NCI-H69 (cell line): Measurements from ENCODE around the gene TRMT112.

Experiments
- DNase-seq: peaks from one replicate; lab custom pipeline; 2025; lab: John Stamatoyannopoulos, UW

Gene TRMT112

DNA sequence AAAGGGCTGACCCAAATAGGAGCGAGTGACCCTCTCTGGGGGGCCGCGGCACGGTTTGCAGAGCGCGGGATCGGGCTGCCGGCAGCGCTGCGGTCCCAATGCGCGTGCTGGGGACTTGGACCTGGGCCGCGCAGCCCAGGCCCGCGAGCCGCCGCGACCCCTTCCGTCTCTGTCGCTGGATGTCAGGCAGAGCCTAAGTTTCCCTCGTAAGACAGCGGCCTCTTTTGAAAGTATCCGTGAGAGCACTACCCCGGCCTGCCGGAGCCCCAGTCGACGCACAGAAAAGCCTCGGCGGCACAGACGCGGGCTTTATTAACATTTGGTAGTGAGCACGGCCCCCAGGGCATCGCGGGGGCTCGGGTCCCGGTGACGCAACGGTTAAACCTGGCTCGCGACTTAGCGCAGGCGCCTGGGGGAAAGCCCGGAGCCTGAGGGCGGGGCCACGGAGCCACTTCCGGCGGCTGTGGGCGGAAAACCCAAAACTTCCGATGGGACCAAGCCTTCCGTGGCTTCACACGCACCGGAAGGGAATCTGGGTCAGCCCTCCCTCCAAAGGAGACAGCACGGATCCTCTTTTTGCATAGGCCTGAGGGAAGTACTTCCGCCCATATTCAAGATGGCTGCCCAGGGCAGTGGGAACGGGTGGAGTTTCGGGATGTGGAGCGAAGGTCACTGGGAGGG is 47.7 kb downstream of the TRMT112 start:
- peak; percentile 100 for DNase-seq

DNA sequence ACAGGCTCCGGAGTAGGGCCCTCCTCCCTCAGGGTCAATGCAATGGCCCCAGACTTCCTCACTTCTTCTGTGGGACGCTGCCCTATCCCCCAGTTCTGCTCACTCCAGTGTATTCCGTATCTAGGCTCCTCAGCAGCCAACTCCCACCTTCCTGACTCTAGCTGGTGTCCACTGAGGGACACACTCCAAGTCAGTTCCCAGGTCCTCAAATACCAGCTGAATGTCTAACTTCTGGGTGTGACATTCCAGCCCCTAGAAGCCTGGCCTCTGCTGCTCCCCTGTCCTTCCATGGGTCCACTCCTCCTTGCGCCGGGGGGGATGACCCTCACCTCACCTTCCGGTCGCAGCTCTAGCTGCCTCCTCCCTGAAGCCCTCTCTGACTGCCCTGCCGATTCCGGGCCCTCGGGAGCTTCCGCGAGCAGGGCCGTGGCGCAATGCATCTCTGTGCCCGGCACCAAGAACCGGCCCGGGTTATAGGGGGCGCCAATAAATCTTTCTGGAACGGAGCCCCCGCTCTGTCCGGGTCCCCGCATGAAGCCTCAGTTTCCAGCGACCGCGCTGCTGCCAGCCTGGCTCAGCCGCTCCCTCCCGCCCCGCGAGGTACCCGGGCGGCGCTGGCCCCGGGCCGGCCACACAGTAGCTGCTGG is 48.3 kb downstream of the TRMT112 start:
- peak; percentile 69 for DNase-seq

DNA sequence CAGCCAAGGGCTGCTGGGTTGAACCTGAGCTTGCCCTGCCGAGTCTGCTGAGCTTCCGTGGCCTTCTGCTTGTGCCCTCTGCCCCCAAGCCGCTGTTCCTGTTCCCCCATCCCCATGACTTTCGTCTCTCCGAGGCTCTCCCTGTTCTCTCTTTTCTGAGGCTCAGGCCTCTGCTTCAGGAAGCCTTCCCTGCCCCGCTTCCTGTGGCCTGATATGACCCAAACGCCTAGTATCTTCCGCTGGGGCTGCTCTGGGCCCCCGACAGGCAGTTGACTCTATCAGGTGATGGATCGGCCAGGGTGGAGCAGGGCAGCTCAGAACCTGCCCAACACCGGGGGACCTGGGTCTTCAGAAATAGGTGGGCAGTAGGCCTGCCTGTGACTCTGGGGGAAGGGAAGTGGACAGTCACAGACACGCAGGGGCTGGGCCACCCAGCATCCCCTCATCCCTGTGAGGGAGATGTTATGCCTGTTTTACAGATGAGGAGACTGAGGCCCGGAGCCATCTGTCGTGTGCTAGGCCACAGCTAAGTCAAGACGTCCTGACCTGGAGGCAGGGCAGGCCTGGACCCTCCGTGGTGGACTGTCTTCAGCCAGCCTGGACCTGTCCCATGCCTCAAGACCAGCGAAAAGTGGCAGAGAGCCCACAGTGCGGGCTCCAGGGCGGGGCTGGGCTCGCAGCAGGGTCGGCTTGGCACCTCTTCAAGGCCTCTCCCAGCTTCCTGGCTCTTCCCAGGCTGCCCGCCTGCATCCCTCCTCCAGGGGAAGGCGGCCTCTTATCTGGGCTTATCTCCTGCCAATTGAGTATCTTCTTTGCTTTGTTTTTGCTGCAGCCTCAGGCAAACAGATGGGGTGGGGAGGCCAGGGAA is 49.1 kb downstream of the TRMT112 start:
- DNase-seq: no peak

- no peak for DNase-seq
Observed at GRCh38 chr11:64267207-64267945, 50.0 kb downstream of the TRMT112 start.
